ENCODE data around the gene SVIP.

The SVIP gene

DNA sequence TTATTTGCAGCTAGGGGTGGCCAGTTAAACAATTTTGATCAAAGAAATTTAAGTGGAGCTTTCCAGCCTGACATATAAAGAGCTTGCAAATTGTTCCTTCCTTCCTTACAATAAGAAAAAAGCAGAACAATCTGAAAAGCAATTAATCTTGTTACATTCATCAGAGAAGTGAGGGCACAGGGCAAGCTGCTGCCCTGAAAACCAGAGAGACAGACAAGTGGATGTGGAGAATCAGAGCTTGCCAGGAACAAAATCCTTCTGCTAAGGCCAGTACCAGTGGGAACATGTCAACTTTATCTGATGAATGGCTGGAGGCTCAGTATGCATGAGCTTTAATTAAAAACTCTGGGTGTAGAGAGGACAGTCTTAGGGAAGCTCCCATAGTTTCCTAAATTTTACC is 21.9 kb upstream of the SVIP start:
- TF ChIP-seq, protein P1, sequence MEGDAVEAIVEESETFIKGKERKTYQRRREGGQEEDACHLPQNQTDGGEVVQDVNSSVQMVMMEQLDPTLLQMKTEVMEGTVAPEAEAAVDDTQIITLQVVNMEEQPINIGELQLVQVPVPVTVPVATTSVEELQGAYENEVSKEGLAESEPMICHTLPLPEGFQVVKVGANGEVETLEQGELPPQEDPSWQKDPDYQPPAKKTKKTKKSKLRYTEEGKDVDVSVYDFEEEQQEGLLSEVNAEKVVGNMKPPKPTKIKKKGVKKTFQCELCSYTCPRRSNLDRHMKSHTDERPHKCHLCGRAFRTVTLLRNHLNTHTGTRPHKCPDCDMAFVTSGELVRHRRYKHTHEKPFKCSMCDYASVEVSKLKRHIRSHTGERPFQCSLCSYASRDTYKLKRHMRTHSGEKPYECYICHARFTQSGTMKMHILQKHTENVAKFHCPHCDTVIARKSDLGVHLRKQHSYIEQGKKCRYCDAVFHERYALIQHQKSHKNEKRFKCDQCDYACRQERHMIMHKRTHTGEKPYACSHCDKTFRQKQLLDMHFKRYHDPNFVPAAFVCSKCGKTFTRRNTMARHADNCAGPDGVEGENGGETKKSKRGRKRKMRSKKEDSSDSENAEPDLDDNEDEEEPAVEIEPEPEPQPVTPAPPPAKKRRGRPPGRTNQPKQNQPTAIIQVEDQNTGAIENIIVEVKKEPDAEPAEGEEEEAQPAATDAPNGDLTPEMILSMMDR (IDR thresholded peaks at IDR 0.05) = no peak

DNA sequence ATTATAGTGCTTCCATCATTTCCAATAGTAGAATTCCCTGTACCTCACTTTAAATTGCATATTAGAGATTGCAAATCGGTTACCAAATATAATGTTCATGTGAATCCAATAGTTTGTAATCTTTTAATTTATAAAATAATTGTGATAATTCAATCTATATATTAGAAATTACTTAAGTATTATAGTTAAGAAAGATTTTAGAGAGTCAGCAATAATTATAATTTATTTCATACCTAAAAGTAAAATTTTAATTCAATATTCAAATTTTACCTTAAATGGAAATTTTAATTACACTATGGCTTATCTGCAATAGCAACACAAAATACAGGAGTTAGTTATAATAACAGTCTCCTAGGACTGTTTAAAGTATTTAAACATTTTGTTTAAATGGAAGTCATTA is 17.1 kb upstream of the SVIP start:
- TF ChIP-seq, protein P1 (IDR thresholded peaks at IDR 0.05) = no peak

DNA sequence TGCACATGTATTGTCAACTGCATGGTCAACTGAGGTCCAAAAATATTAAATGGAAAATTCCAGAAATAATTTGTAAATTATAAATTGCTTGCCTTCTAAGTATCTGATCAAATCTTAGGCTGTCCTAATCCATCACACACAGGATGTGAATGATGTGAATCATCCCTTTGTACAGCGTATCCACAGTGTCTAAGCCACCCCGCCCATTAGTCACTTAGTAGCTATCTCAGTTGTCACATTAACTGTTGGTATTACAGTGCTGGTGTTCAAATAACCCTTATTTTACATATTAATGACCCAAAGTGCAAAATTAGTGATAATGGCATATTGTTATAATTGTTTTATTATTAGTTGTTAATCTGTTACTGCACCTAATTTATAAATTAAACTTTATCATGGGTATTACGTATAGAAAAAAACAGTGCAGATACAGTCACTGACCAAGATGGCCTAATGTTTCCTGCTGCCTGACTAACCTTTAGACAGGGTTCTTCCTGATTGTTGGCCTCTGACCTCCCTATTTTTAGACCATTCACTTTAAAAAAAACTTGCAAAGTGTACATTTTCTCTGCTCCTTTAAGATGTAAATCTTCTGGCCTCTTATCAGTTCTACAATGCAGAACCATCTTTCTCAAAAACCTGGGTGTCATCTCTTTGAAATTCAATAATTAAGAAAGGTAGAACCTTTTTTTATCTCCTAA is 2.9 kb upstream of the SVIP start:
- TF ChIP-seq, protein P1 (IDR thresholded peaks at IDR 0.05) = no peak

DNA sequence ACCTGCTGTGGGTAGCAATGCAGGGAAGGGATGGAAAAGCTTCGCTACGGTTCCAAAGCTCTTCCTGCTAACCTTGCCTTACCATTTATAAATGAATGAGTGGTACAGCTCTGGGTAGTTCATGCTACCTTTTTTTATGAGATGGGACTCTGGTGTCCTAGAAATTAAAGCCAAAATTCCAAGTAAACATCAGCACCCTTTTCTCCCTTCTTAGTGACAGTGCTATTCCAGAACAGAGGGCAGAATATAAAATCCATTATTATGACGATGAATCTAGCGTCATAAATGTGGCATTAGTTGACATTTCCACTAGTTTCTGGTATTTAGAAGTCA is 447 bp upstream of the SVIP start:
- TF ChIP-seq, protein P1 (IDR thresholded peaks at IDR 0.05) = no peak

DNA sequence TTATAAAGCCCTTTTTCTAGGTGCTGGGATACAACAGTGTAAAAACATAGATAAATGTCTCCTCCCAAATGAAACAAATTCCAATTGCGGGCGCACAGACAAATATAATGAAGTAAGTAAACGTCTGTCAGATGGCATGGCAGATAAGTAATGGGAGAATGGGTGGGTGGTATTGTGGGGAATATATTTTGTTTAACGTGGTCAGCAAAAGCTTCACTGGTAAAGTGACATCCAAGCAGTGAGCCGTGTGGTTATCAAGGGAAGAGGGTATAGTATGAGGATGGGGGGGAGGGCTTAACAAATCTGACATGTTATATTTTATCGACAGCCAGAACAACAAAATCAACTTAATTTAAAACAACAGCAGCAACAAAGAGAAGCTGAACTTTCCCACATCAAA is 1.2 kb downstream of the SVIP start:
- TF ChIP-seq, protein P1 (IDR thresholded peaks at IDR 0.05) = no peak

DNA sequence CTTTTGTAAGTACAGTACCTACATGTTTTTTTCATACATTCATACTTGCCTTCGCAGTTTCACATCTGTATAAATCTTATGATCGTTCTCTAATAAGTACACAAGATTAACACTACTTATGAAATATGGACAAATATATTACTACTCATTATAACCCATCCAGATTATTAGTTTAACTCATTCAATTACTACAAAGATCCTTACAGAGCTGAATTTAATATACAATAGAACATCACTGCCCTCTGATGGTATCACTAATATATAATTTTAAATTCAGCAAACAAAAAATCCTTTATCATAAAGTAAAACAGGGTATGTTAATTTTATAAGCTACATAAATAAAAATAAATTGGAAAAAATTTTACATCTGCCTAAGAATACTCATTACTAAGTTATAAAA is 7.4 kb downstream of the SVIP start:
- TF ChIP-seq, protein P1 (IDR thresholded peaks at IDR 0.05) = no peak

DNA sequence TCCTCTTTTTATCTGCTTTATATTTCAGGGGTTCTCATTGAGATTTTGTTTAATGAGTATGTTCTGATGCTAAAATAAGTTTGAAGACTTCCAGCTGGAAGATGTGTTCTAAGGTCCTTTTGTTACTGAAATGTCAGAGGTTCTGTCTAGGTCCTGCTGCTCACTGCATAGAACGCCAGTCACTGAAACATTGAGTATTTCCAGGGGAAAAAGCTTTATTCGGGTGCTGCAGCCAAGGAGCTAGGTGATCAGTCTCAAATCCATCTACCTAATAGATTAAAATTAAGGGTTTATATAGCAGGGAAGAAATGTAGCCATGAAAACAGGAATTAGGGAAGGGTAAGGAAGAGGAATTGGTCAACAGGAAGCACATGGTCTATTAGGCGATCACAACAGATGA is 19.7 kb downstream of the SVIP start:
- TF ChIP-seq, protein P1 (IDR thresholded peaks at IDR 0.05) = no peak
